Stimulated activated CD8-positive, alpha-beta memory T cell treated with anti-CD3 and anti-CD28 coated beads, Interleukin-15, amount 100 ng/mL, for 24 hours (primary cell): ENCODE results near the gene KRTAP10-4.
"Not testable (repeated sequence)": the region's sequence is repeated elsewhere in the genome, so short reads cannot be mapped to it uniquely, and the experiment has no call there.

Experiments used
- DNase-seq: peaks from one replicate; pipeline ENCODE4 v3.0.0-alpha.2; 2020; ENCODE audit warnings: low read depth

Gene KRTAP10-4

DNA sequence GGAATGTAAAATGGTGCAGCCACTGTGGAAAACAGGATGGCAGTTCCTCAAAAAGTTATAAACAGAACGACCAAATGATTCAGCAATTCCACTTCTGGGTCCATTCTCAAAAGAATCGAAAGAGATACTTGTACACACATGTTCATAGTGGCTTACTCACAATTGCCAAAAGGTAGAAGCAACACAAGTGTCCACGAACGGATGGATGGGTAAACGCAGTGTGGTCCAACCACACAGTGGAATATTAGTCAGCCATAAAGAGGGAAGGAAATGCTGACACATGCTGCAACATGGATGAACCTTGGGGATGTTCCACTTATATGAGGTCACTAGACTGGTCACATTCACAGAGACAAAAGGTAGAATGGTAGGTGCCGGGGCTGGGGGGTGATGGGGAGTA lies 38.8 kb upstream of the KRTAP10-4 start:
- DNase-seq = no peak

- DNase-seq = no peak
Measured at GRCh38 chr21:44535963-44536362, 37.6 kb upstream of the KRTAP10-4 start.

DNA sequence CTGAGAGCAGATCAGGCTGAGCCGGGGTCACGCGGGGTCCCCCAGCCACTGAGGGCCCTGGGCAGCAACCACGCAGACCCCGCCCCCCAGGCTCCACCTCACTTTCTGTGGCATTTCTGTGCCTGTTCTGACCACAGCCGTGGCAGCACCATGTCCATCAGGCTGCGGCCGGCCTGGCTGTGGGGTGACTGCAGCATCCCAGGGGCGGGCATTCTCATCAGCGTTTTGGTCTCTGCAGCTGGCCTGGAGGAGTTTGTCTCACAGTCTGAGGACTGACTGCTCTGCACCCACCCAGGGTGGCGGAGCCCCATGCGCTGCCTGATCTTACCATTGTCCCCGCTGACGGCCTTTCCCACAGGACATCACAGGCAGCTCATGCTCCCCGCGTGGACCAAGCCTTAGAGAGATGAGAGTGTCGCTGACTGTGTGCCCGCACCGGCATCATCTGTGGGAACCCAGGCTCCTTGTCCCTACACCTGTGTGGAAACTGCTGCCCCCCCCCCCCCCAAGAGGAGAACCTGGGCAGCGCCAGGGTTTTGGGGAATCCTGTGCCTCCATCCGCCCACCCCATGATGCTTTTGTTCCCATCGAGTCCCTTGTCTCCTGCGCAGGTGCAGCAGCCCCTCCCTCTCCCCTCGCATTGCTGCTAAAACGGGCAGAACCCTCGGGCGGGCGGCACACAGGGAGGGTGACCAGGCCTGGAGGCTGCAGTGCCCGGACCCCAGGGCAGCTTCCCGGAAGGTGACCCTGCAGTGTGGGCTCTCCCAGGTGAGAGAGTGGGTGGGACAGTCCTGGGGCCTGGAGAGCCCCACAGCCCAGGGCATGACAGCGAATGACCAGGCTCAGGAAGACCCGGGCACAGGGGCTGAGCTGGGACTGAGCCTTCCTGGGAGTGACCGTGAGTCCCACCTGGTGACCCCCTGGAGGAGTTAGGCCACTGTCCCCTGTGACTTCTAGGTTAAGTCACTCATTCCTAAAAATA lies 35.3 kb upstream of the KRTAP10-4 start:
- no peak for DNase-seq

- no peak for DNase-seq
Measured at GRCh38 chr21:44539046-44539445, 34.5 kb upstream of the KRTAP10-4 start.

- no peak for DNase-seq
Measured at GRCh38 chr21:44539991-44540666, 33.4 kb upstream of the KRTAP10-4 start, which contains the start of gene KRTAP10-1. Gene KRTAP10-1, minus strand, starts transcription at chr21:44540195. Its CDS starts 45 bp downstream, at chr21:44540150.

- DNase-seq = no peak
Measured at GRCh38 chr21:44540741-44541288, 32.7 kb upstream of the KRTAP10-4 start.

GRCh38 chr21:44542716-44543115 lies 30.8 kb upstream of the KRTAP10-4 start:
- no peak for DNase-seq

DNA sequence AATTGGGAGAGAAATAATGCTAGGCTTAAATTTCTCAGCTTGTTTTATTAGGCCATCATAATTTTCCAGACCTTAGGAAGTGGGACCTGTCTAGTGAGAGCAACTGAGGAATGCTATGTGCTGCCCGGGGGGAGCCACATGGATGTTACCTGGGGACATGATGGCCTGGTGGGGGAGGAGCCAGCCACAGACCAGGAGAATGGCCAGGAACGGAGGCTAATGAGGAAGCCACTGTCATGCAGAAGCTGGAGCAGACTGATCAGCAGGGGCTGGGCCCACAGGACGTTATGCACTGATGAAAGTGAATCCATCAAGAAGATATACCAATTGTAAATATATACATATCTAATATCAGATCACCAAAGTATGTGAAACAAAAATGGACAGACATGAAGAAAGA lies 29.0 kb upstream of the KRTAP10-4 start:
- DNase-seq = no peak

DNA sequence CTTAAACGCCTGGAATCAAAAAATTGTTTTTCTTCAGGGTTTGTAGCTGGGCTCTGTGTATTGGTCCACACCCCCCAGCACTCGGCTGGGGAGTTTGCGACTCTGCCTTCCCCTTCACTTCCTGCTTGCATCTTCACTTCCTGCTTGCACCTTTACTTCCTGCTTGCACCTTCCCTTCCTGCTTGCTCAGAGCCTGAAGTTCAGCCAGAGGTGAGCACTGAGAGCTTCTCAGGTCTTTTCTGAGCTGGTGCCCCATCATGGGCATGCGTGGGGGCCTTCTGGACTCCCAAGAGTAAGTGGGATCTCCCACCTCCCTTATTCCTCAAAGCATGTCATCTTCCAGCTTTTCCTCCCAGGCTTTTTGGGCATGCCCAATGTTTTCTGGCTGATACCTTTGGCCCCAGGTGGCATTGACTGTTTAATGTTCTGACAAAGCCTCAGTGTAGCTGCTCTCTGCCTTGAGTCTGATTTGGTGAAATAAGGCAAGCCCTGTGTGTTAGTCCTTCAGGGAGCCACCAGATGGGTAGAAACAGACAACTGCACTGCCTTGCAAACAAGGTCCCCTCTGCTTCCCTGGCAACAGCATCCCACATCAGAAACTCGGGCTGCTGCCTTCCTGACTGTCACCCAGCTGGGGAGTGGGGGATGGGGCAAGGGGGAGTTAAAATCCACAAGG lies 25.7 kb upstream of the KRTAP10-4 start:
- no peak for DNase-seq

- no peak for DNase-seq
Measured at GRCh38 chr21:44548381-44548780, 25.1 kb upstream of the KRTAP10-4 start.

GRCh38 chr21:44548922-44549321 lies 24.6 kb upstream of the KRTAP10-4 start:
- no peak for DNase-seq

DNA sequence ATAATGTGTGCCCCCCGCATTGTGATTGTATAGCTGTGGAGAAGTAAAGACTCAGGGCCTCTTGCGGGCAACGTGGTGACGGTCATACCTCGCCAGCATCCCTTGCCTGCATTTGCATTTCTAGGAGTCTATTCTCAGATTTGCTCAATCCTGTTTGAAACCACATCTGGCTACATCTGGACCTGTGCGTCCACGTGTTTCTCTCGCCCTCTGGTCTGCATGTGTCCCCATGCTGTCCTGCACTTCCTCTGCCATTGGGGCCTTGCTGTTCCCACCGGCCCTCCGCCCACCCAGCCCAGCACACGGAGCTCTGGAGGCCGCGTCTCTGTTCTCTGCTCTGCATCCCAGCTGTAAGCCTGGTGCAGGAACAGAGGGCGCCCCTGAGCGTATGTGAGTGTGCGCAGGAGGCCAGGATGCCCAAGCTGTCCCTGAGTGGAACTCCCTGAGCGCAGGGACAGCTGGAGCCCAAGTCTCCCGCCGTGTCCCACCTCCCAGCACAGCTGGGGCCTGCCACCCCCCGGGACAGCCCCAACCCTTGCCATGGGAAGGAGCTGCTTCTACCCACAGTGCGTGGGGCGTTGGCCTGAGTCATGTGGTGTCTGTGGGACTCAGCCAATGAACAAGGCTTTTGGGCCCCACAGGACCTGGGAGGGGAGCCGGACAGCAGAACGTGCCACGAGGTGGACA lies 23.9 kb upstream of the KRTAP10-4 start:
- DNase-seq = no peak

GRCh38 chr21:44550285-44550684 lies 23.2 kb upstream of the KRTAP10-4 start:
- DNase-seq = not testable (repeated sequence)

GRCh38 chr21:44550807-44551206 lies 22.7 kb upstream of the KRTAP10-4 start:
- DNase-seq = no peak

GRCh38 chr21:44551340-44551961 lies 22.1 kb upstream of the KRTAP10-4 start, which contains the start of gene KRTAP10-2:
Gene KRTAP10-2, minus strand, starts transcription at chr21:44551505. Its CDS starts 47 bp downstream, at chr21:44551458.
- DNase-seq = no peak

GRCh38 chr21:44552136-44552535 lies 21.4 kb upstream of the KRTAP10-4 start:
- no peak for DNase-seq

DNA sequence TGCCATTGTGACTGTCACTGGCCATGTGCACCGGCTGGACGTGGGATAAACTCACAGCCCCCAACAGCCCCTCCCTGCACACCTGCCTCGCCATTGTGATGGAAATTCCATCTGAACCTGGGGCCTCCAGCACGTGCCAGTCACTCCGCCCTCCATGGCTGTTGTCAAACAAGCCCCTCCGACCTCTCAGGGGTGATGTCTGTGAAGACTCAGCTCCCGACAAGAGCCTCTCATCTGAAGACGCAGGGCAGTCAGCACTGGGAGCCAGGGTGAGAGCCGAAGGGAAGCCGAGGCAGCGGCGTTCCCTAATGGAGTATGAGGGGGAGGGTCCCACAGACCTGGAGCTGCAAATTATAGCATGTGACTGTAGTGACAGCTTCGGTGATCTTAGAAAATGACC lies 20.8 kb upstream of the KRTAP10-4 start:
- no peak for DNase-seq

GRCh38 chr21:44555200-44555875 lies 18.2 kb upstream of the KRTAP10-4 start:
- DNase-seq = no peak

DNA sequence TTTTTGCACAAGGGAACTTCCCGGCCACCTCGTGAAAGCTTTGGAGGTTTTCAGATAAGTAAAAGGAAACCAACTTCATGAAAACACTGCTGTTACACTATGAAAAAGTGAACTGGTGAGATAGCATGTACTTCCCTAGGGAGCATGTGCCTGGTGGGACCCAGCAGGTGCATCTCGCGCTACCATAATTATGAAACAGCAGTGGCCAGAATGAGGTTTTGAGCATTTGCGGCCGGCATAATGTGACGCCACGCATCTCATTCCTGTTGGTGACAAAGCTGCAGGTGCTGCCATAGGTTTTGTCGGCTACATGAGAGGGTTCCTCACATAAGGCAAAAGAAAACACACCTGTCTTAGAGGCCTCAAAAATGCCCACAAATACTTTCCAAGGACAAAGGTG lies 16.6 kb upstream of the KRTAP10-4 start:
- DNase-seq = no peak
